SK-N-SH (cell line): ENCODE measurements around the gene SPATA25. TPM values are rescaled to one million over a fixed set of nuclear protein-coding genes. Genes with fewer than 3 reads are reported as not detected.

ENCODE experiments used
- CTCF ChIA-PET: fragments of 300-600, 350-600 bp; formaldehyde crosslinking; extraction: SDS; loops from one replicate; lab custom pipeline; 2021; lab: Yijun Ruan, JAX
- POLR2A ChIA-PET: fragments of 350-600 bp; sonication (Branson Sonifier 250); formaldehyde crosslinking; extraction: SDS; loops from one replicate; lab custom pipeline; 2020; ENCODE audit warnings: antibody characterized with exemption, inconsistent platforms; lab: Yijun Ruan, JAX
- DNase-seq: peaks from one replicate; pipeline ENCODE4 v3.0.0; 2012
- H2AFZ ChIP-seq: fragments of 200-600 bp; sonication (generic); 2 replicates; pipeline ENCODE4 v1.8.1; 2016; ENCODE audit warnings: antibody characterized with exemption, mild to moderate bottlenecking, low read depth
- H3F3A ChIP-seq: fragments of 200-600 bp; sonication (generic); replicated peaks from 2 replicates; pipeline ENCODE3; 2016; ENCODE audit warnings: antibody characterized with exemption, mild to moderate bottlenecking; ENCODE audit not compliant: insufficient read depth
- H3K27ac ChIP-seq, 2 experiments: fragments of 200-500 bp in 1 of 2; fragments of 200-600 bp in 1 of 2; sonication (Bioruptor generic) in 1 of 2; sonication (generic), shearing (Covaris generic) in 1 of 2; 2 replicates each; pipeline versions ENCODE4 v1.5.1 to v1.6.1; 2014 to 2016; ENCODE audit warnings: low read depth in 2 of 2, inconsistent platforms in 1 of 2, low read length in 1 of 2, mild to moderate bottlenecking in 1 of 2, mixed read lengths in 1 of 2
- H3K27me3 ChIP-seq: fragments of 200-600 bp; sonication (generic), shearing (Covaris generic); 2 replicates; pipeline ENCODE4 v1.6.1; 2016; ENCODE audit warnings: mixed run types; ENCODE audit not compliant: insufficient read depth
- H3K36me3 ChIP-seq, 2 experiments: fragments of 200-500 bp in 1 of 2; fragments of 200-600 bp in 1 of 2; sonication (Bioruptor generic) in 1 of 2; sonication (generic) in 1 of 2; replicated peaks in 1 of 2; 2 replicates each; pipeline versions ENCODE3 to v1.5.1; 2014 to 2016; ENCODE audit warnings: low read length in 1 of 2, mild to moderate bottlenecking in 1 of 2; ENCODE audit not compliant: insufficient read depth in 2 of 2, control insufficient read depth in 1 of 2
- H3K4me1 ChIP-seq, 2 experiments: fragments of 200-500 bp in 1 of 2; fragments of 200-600 bp in 1 of 2; sonication (Bioruptor generic) in 1 of 2; sonication (generic), shearing (Covaris generic) in 1 of 2; 2 replicates each; pipeline versions ENCODE4 v1.5.1 to v1.6.1; 2014 to 2016; ENCODE audit warnings: low read depth in 1 of 2, low read length in 1 of 2, mixed run types in 1 of 2; ENCODE audit not compliant: insufficient read depth in 2 of 2, control insufficient read depth in 1 of 2
- H3K4me2 ChIP-seq: fragments of 200-600 bp; sonication (generic), shearing (Covaris generic); 2 replicates; pipeline ENCODE4 v1.6.1; 2017; ENCODE audit warnings: mixed run types
- H3K4me3 ChIP-seq, 2 experiments: fragments of 200-500 bp in 1 of 2; fragments of 200-600 bp in 1 of 2; sonication (Bioruptor generic) in 1 of 2; sonication (generic), shearing (Covaris generic) in 1 of 2; 2 replicates each; pipeline versions ENCODE4 v1.5.1 to v1.8.1; 2014 to 2016; ENCODE audit warnings: low read depth in 2 of 2, inconsistent platforms in 1 of 2, low read length in 1 of 2, mild to moderate bottlenecking in 1 of 2, mixed read lengths in 1 of 2, moderate library complexity in 1 of 2
- H3K79me2 ChIP-seq: fragments of 200-600 bp; sonication (generic); 2 replicates; pipeline ENCODE4 v1.8.1; 2017; ENCODE audit warnings: mild to moderate bottlenecking; ENCODE audit not compliant: insufficient read depth
- H3K9ac ChIP-seq: fragments of 200-600 bp; sonication (generic); 2 replicates; pipeline ENCODE4 v1.6.1; 2017; ENCODE audit warnings: mixed run types
- H3K9me2 ChIP-seq: fragments of 200-600 bp; sonication (generic); 2 replicates; pipeline ENCODE4 v1.6.1; 2017; ENCODE audit warnings: mixed run types
- H3K9me3 ChIP-seq: fragments of 200-600 bp; sonication (generic); 2 replicates; pipeline ENCODE4 v1.6.1; 2017; ENCODE audit warnings: mixed run types, mild to moderate bottlenecking, moderate library complexity
- H4K20me1 ChIP-seq: fragments of 200-600 bp; sonication (generic); 2 replicates; pipeline ENCODE4 v1.6.1; 2017; ENCODE audit warnings: mild to moderate bottlenecking, mixed run types; ENCODE audit not compliant: insufficient read depth
- CHD2 ChIP-seq: fragments of 150-350 bp; IDR thresholded peaks from 2 replicates; pipeline ENCODE4 v1.6.1; 2018; ENCODE audit warnings: low read length; ENCODE audit not compliant: partially characterized antibody
- CTCF ChIP-seq: fragments of 200-600 bp; sonication (generic); IDR thresholded peaks from 2 replicates; pipeline ENCODE4 v1.6.1; 2017; ENCODE audit warnings: antibody characterized with exemption, mild to moderate bottlenecking, moderate library complexity
- EP300 ChIP-seq, 2 experiments: IDR thresholded peaks; 2 replicates each; pipeline versions ENCODE4 v1.4.0 to v1.6.1; 2012; ENCODE audit warnings: borderline replicate concordance in 1 of 2, low read depth in 1 of 2, low read length in 1 of 2
- EZH2phosphoT487 ChIP-seq: fragments of 200-600 bp; sonication (generic); IDR thresholded peaks from 2 replicates; pipeline ENCODE4 v1.6.1; 2017; ENCODE audit warnings: low read depth, mixed run types, mild to moderate bottlenecking, antibody characterized with exemption, moderate library complexity, borderline replicate concordance
- FOSL2 ChIP-seq: IDR thresholded peaks from 2 replicates; pipeline ENCODE4 v1.4.0; 2012; ENCODE audit warnings: low read depth, mild to moderate bottlenecking, moderate library complexity, borderline replicate concordance
- GABPA ChIP-seq: IDR thresholded peaks from 2 replicates; pipeline ENCODE4 v1.4.0; 2012; ENCODE audit warnings: low read depth, mild to moderate bottlenecking
- IRF3 ChIP-seq: fragments of 150-350 bp; IDR thresholded peaks from 2 replicates; pipeline ENCODE4 v1.6.1; 2016; ENCODE audit warnings: mild to moderate bottlenecking, low read depth, low read length
- MXI1 ChIP-seq: IDR thresholded peaks from 2 replicates; pipeline ENCODE4 v1.6.1; 2012; ENCODE audit warnings: mild to moderate bottlenecking, low read depth, low read length, improper control_type of control experiment
- NRF1 ChIP-seq: IDR thresholded peaks from 2 replicates; pipeline ENCODE4 v1.6.1; 2012; ENCODE audit warnings: low read depth, mild to moderate bottlenecking, low read length
- POLR2AphosphoS5 ChIP-seq: IDR thresholded peaks from 2 replicates; pipeline ENCODE4 v1.6.1; 2012; ENCODE audit warnings: low read depth, low read length
- RAD21 ChIP-seq: IDR thresholded peaks from 2 replicates; pipeline ENCODE4 v1.6.1; 2012; ENCODE audit warnings: mild to moderate bottlenecking, low read length
- USF2 ChIP-seq: fragments of 150-350 bp; IDR thresholded peaks from 2 replicates; pipeline ENCODE4 v1.6.1; 2017; ENCODE audit warnings: antibody characterized with exemption, low read length, low read depth, borderline replicate concordance
- YY1 ChIP-seq: IDR thresholded peaks from 2 replicates; pipeline ENCODE4 v1.4.0; 2012; ENCODE audit warnings: low read depth, mild to moderate bottlenecking
- WGBS: methylation state at CpG from one replicate; pipeline ENCODE4 v1.1.6; 2017; ENCODE audit warnings: low lambda C conversion rate; 5-methylcytosine and 5-hydroxymethylcytosine counted together
- polyA plus RNA-seq, 3 experiments: library from polyadenylated mRNA; depleted of rRNA; stranded (reverse); fragments of >200 nt; gene quantifications; 2 replicates each; pipeline ENCODE4 v1.2.3, GENCODE V29; 2012

The SPATA25 gene
- polyA plus RNA-seq, 1 of the 3 experiments (the other 2 are of a cell fraction) = 1.3 TPM

- Histone ChIP-seq H3K36me3 (peaks cover 15 to 33% of the 10 kb centered on the region in 2 experiments), H3K79me2 (peaks cover 14% of the 10 kb centered on the region), H4K20me1 (no peaks in the 10 kb centered on the region), H3K27ac (no peak overlapping the region), H2AFZ (no peak overlapping the region), H3F3A (peaks cover 10% of the 10 kb centered on the region), H3K4me1 (peaks cover 0 to 9% of the 10 kb centered on the region in 2 experiments; a peak in 2 of 4 replicates), H3K9me3 (no peaks in the 10 kb centered on the region), H3K9me2 (no peaks in the 10 kb centered on the region), H3K4me3 (no peak overlapping the region), H3K27me3 (no peaks in the 10 kb centered on the region), H3K9ac (no peak overlapping the region), H3K4me2 (peak overlapping the region; percentile 94; the same call in 1 of the 2 replicates)
- no peak for DNase-seq
- 73% methylated on average over 4 of the region's 4 CpGs for WGBS
- ChIA-PET POLR2A (interaction anchor here (1.5 kb wide), 1 partner anchor 78 kb away, joined by 3 read pairs; no protein-coding TSS in a partner anchor), CTCF (interaction anchor here (0.8 to 4.5 kb wide), 7 partner anchors 8 to 77 kb away, joined by 3 to 41 read pairs (median 6); partner anchors contain the start of gene ZSWIM1)
- TF ChIP-seq EZH2phosphoT487 = no peak
- TF ChIP-seq IRF3 = no peak
- no peak for TF ChIP-seq NRF1
- no peak for TF ChIP-seq FOSL2
- TF ChIP-seq YY1 = no peak
- no peak for TF ChIP-seq CHD2
- no peak for TF ChIP-seq CTCF
- TF ChIP-seq RAD21 = no peak
Observed at GRCh38 chr20:45892828-45893500, 5.5 kb upstream of the SPATA25 start.

- Histone ChIP-seq H3K9me3 (no peaks in the 10 kb centered on the region), H3K4me2 (peak overlapping the region; percentile 94), H3K9me2 (no peaks in the 10 kb centered on the region), H4K20me1 (no peaks in the 10 kb centered on the region), H2AFZ (peak overlapping the region; percentile 72; the same call in 1 of the 2 replicates), H3F3A (peaks cover 9% of the 10 kb centered on the region), H3K79me2 (peaks cover 14% of the 10 kb centered on the region), H3K27me3 (no peaks in the 10 kb centered on the region), H3K36me3 (peaks cover 12 to 29% of the 10 kb centered on the region in 2 experiments), H3K4me1 (peaks cover 0 to 9% of the 10 kb centered on the region in 2 experiments; a peak in 2 of 4 replicates), H3K9ac (peak overlapping the region; percentile 82), H3K4me3 (peak overlapping the region; percentile 78 to 90), H3K27ac (peak overlapping the region in 1 of 2 experiments; percentile 58; a peak in 1 of 4 replicates)
- TF ChIP-seq USF2 (no peak), EZH2phosphoT487 (no peak), CTCF (peak; percentile 34; the same call in 1 of the 2 replicates), GABPA (no peak), EP300 (IDR thresholded peaks at IDR 0.05; ENCODE audit: borderline replicate concordance in 1 of 2, low read depth in 1 of 2, low read length in 1 of 2) (no peak), MXI1 (no peak), POLR2AphosphoS5 (no peak), IRF3 (no peak)
- WGBS = 77% methylated on average over 9 of the region's 9 CpGs
- ChIA-PET CTCF (interaction anchor here (0.8 to 4.5 kb wide), 8 partner anchors 8 to 77 kb away, joined by 3 to 41 read pairs (median 8); partner anchors contain the start of gene ZSWIM1), POLR2A (interaction anchor here (1.2 to 2.8 kb wide), 3 partner anchors 17 to 79 kb away, joined by 3 to 14 read pairs (median 3); partner anchors contain the start of gene PLTP)
- peak; percentile 39 for DNase-seq
Observed at GRCh38 chr20:45892049-45892825, 4.8 kb upstream of the SPATA25 start.
